HepG2 (cell line): Measurements from ENCODE around the gene P3H3. TPM values are rescaled to one million over a fixed set of nuclear protein-coding genes. Genes with fewer than 3 reads are reported as not detected.

Experiments
- CBX1 ChIP-seq: IDR thresholded peaks from one replicate; pipeline ENCODE4 v1.6.1; 2016; ENCODE audit warnings: antibody characterized with exemption, low read depth
- KLF15 ChIP-seq: sonication (generic); formaldehyde crosslinking; IDR thresholded peaks from 2 replicates; pipeline ENCODE4 v1.8.1; 2023; ENCODE audit warnings: borderline replicate concordance, mild to moderate bottlenecking, inconsistent platforms, missing genetic modification reagents, mixed read lengths
- RBFOX2 ChIP-seq: fragments of 200-400 bp; formaldehyde crosslinking; IDR thresholded peaks from 2 replicates; pipeline ENCODE4 v1.6.1; 2017; ENCODE audit warnings: low read depth, mild to moderate bottlenecking, low read length
- YY1 ChIP-seq: IDR thresholded peaks from 2 replicates; pipeline ENCODE4 v1.6.1; 2011; ENCODE audit warnings: low read length, low read depth, moderate library complexity, mild to moderate bottlenecking; ENCODE audit not compliant: insufficient read depth, insufficient replicate concordance
- ZMAT3 ChIP-seq: sonication (generic); formaldehyde crosslinking; conservative IDR thresholded peaks from 2 replicates; pipeline ENCODE4 v1.7.0; 2021; ENCODE audit warnings: missing genetic modification reagents
- ZNF557 ChIP-seq: sonication (generic); formaldehyde crosslinking; IDR thresholded peaks from 2 replicates; pipeline ENCODE4 v1.4.0; 2020; ENCODE audit warnings: missing genetic modification reagents
- ZSCAN25 ChIP-seq: sonication (generic); formaldehyde crosslinking; IDR thresholded peaks from 2 replicates; pipeline ENCODE4 v1.8.0; 2022; ENCODE audit warnings: mild to moderate bottlenecking, missing genetic modification reagents
- polyA plus RNA-seq, 8 experiments: library from polyadenylated mRNA; depleted of rRNA in 3 of 8; stranded (reverse) in 7 of 8; unstranded in 1 of 8; fragments of >200 nt; fragmentation: Illumina TruSeq in 4 of 8; extraction: Trizol in 4 of 8; gene quantifications; 2 replicates each; pipeline versions ENCODE4 v1.2.1 to v1.2.3, GENCODE V29; 2011 to 2016; ENCODE audit warnings: low read depth in 4 of 8, missing spikeins in 1 of 8, mixed read lengths in 1 of 8; ENCODE audit not compliant: insufficient read depth in 1 of 8
- total RNA-seq, 5 experiments: library from RNA; depleted of rRNA; stranded (reverse); fragments of >200 nt; fragmentation: Illumina TruSeq; extraction: Trizol; gene quantifications; 2 replicates each; pipeline ENCODE4 v1.2.3, GENCODE V29; 2016; ENCODE audit warnings: low read depth in 1 of 5
- TF ChIP-seq, protein P1 (sequence below): sonication (generic); formaldehyde crosslinking; IDR thresholded peaks from 2 replicates; pipeline ENCODE4 v1.9.0; 2022; ENCODE audit warnings: low read depth, missing genetic modification reagents
- TF ChIP-seq, protein P2 (sequence below), 2 experiments: sonication (generic) in 1 of 2; formaldehyde crosslinking in 1 of 2; IDR thresholded peaks; 2 replicates each; pipeline versions ENCODE4 v1.4.0 to v1.6.1; 2018 to 2020; ENCODE audit warnings: missing genetic modification reagents in 2 of 2, borderline replicate concordance in 1 of 2, low read depth in 1 of 2, mild to moderate bottlenecking in 1 of 2, missing biosample characterization in 1 of 2
- TF ChIP-seq, protein P3 (sequence below): sonication (generic); formaldehyde crosslinking; conservative IDR thresholded peaks from 2 replicates; pipeline ENCODE4 v1.4.0; 2020; ENCODE audit warnings: missing genetic modification reagents
- TF ChIP-seq, protein P4 (sequence below): sonication (generic); formaldehyde crosslinking; IDR thresholded peaks from 2 replicates; pipeline ENCODE4 v1.4.0; 2020; ENCODE audit warnings: missing genetic modification reagents
- TF ChIP-seq, protein P5 (sequence below): IDR thresholded peaks from 2 replicates; pipeline ENCODE4 v1.6.1; 2016; ENCODE audit warnings: missing compliant biosample characterization, missing genetic modification reagents, borderline replicate concordance

Gene P3H3
- total and polyA plus RNA-seq, 2 of the 13 experiments (the other 11 are each of a cell fraction or from before 2014, with no cell fraction given): 20.1 to 20.5 TPM

DNA sequence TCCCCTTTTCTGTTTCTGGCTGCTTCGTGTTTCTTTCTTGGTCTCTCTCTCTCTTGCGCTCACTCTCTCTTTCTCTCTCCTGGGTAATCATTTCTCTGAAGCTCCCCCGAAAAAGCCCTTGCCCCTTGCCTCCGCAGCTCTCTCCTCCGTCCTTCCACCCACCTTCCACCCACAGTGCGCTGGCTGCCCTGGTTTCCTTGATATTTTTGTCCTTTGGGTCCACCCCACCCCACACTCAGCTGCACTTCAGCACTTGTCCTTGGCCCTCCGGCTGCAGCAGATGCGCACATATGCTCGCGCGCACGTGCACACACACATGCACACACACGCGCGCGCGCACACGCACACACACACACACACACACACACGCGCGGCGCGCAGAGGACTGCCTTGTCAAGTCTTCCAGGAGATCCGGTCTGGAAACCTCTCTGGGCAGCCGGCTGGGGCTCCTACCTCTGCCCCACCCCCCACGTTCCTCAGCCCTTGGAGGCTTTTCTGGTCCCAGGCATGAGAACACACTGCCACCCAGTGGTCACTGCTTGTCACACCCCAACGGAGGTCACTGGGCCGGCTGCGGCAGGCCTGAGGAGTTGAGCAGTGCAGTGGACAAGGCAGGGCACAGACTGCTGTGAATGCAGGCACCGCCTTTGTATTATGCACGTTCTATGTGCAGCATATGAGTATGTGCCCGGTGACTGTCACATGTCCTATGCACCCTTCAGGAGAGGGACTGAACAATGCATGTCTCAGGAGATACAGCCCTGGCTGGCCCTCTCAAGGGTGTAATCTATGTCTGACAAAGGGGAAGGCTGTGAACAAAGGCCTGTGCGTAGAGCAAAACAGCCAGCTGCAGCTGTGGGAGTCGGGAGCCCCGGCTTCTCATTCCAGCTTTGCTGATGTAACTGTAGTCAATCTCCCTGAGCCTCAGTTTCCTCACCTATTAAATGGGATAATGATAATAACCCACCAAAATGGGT lies 49.3 kb upstream of the P3H3 start (continued):
- TF ChIP-seq, protein P1, sequence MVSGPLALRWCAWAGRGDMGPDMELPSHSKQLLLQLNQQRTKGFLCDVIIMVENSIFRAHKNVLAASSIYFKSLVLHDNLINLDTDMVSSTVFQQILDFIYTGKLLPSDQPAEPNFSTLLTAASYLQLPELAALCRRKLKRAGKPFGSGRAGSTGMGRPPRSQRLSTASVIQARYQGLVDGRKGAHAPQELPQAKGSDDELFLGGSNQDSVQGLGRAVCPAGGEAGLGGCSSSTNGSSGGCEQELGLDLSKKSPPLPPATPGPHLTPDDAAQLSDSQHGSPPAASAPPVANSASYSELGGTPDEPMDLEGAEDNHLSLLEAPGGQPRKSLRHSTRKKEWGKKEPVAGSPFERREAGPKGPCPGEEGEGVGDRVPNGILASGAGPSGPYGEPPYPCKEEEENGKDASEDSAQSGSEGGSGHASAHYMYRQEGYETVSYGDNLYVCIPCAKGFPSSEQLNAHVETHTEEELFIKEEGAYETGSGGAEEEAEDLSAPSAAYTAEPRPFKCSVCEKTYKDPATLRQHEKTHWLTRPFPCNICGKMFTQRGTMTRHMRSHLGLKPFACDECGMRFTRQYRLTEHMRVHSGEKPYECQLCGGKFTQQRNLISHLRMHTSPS: peak; percentile 49; the same call in 1 of the 2 replicates
- TF ChIP-seq, protein P2, sequence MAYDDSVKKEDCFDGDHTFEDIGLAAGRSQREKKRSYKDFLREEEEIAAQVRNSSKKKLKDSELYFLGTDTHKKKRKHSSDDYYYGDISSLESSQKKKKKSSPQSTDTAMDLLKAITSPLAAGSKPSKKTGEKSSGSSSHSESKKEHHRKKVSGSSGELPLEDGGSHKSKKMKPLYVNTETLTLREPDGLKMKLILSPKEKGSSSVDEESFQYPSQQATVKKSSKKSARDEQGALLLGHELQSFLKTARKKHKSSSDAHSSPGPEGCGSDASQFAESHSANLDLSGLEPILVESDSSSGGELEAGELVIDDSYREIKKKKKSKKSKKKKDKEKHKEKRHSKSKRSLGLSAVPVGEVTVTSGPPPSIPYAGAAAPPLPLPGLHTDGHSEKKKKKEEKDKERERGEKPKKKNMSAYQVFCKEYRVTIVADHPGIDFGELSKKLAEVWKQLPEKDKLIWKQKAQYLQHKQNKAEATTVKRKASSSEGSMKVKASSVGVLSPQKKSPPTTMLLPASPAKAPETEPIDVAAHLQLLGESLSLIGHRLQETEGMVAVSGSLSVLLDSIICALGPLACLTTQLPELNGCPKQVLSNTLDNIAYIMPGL (CRISPR knock-in tag; IDR thresholded peaks at IDR 0.05; ENCODE audit: borderline replicate concordance in 1 of 2, low read depth in 1 of 2): peak; percentile 92 to 96
- TF ChIP-seq RBFOX2 (peak; percentile 38; the same call in 1 of the 2 replicates), ZNF557 (no peak), YY1 (peak; percentile 58), ZSCAN25 (CRISPR knock-in tag) (peak; percentile 59; the same call in 1 of the 2 replicates), CBX1 (no peak), KLF15 (CRISPR knock-in tag) (no peak), ZMAT3 (CRISPR knock-in tag) (peak; percentile 78; the same call in 1 of the 2 replicates)
- TF ChIP-seq, protein P3, sequence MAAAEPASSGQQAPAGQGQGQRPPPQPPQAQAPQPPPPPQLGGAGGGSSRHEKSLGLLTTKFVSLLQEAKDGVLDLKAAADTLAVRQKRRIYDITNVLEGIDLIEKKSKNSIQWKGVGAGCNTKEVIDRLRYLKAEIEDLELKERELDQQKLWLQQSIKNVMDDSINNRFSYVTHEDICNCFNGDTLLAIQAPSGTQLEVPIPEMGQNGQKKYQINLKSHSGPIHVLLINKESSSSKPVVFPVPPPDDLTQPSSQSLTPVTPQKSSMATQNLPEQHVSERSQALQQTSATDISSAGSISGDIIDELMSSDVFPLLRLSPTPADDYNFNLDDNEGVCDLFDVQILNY (CRISPR knock-in tag): no peak
- TF ChIP-seq, protein P4, sequence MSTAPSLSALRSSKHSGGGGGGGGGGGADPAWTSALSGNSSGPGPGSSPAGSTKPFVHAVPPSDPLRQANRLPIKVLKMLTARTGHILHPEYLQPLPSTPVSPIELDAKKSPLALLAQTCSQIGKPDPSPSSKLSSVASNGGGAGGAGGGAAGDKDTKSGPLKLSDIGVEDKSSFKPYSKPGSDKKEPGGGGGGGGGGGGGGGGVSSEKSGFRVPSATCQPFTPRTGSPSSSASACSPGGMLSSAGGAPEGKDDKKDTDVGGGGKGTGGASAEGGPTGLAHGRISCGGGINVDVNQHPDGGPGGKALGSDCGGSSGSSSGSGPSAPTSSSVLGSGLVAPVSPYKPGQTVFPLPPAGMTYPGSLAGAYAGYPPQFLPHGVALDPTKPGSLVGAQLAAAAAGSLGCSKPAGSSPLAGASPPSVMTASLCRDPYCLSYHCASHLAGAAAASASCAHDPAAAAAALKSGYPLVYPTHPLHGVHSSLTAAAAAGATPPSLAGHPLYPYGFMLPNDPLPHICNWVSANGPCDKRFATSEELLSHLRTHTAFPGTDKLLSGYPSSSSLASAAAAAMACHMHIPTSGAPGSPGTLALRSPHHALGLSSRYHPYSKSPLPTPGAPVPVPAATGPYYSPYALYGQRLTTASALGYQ (CRISPR knock-in tag): no peak
- TF ChIP-seq, protein P5, sequence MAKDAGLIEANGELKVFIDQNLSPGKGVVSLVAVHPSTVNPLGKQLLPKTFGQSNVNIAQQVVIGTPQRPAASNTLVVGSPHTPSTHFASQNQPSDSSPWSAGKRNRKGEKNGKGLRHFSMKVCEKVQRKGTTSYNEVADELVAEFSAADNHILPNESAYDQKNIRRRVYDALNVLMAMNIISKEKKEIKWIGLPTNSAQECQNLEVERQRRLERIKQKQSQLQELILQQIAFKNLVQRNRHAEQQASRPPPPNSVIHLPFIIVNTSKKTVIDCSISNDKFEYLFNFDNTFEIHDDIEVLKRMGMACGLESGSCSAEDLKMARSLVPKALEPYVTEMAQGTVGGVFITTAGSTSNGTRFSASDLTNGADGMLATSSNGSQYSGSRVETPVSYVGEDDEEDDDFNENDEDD (CRISPR knock-in tag): peak; percentile 54; the same call in 1 of the 2 replicates
